Measurements from ENCODE around the gene NKX6-2.
"Not testable (repeated sequence)": the region's sequence is repeated elsewhere in the genome, so short reads cannot be mapped to it uniquely, and the experiment has no call there.

The NKX6-2 gene

DNA sequence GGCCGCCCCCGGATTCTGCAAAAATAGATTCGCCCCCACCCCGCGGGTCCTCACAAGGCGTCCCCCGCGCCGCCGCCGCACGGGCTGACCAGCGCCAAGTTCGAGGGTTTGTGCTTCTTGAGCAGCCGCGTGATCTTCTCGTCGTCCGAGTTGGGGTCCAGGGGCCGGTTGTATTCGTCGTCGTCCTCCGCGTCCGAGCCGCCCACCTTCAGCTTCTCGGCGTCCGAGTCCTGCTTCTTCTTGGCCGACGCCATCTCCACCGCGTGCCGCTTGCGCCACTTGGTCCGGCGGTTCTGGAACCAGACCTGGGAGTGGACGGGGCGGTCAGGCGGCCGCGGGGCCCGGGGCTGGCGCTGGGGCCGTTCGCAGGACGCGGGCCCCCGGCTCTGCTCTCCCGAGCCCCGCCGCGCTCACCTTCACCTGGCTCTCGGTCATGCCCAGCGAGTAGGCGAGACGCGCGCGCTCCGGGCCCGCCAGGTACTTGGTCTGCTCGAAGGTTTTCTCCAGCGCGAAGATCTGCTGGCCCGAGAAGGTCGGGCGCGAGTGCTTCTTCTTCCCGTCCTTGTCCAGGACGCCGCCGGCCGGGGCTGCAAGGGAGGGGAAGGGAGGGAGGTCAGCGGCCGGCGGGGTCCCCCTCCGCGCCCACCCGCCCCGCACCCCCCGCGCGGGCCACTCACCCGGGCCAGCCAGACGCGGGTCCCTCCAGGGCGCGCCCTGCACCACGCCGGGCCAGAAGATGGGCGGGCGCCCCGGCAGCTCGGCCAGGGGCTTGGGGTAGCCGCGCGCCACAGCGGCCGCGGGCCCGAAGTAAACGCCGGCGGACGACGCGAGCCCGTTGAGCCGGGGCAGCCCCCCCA lies 853 bp downstream of the NKX6-2 start:
- Mint-ChIP-seq H3K36me3 (ENCODE audit: low read depth) (peaks cover 35% of the 10 kb centered on the region), H3K27me3 (peaks cover 71% of the 10 kb centered on the region), H3K9me3 (no peaks in the 10 kb centered on the region), H3K4me3 (no peak overlapping the region), H3K27ac (no peak overlapping the region), H3K4me1 (ENCODE audit: low read depth) (no peaks in the 10 kb centered on the region)
- intact Hi-C loops (cut with micrococcal nuclease) = no loop called here

DNA sequence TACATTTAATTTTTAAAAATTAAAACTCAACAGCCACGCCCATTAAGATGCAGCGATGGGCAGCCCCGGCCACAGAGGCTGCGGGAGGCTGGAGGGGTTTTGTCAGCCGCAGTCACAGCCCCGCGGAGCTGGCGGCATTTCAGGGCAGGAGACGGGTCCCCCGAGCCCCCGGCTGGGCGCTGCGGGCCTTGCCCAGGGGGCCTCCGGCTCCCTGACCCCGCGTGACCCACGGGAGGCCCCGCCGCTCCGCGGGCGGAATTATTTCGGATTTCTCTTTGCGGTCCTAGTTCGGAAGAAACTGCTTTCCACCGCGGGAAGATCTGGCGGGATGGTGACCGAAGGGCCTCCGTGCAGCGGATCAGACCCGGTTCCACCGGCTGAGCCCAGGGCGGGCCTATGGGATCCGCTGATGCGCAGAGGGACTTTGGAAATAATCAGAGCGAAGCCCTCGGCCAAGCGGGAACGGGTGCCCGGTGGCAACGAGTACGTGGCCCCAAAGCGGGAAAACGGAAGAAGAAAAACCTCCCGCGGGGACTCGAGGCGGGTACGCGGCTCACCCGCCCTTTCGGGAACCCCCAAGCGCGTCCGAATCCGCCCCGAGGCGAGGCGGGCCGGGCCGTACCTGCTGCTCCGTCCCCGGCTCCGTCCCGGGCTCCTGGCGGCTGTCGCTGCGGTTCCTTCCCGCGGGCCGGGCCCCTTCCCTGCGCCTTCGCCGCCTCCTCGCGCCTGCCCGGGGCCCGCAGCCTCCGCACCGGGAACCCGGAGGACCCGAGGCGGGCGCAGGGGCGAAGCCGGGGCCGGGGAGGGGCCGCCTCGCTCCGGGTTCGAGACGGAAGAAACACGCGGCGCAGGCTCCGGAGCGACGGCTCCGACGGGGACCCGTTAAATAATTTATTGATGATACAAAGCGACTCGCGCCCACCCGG lies 1.7 kb downstream of the NKX6-2 start:
- Mint-ChIP-seq H3K27ac (no peak overlapping the region), H3K9me3 (no peaks in the 10 kb centered on the region), H3K27me3 (peaks cover 62% of the 10 kb centered on the region), H3K36me3 (ENCODE audit: low read depth) (peaks cover 43% of the 10 kb centered on the region), H3K4me3 (peak overlapping the region; percentile 23), H3K4me1 (ENCODE audit: low read depth) (no peaks in the 10 kb centered on the region)
- intact Hi-C loops (cut with micrococcal nuclease) = no loop called here

DNA sequence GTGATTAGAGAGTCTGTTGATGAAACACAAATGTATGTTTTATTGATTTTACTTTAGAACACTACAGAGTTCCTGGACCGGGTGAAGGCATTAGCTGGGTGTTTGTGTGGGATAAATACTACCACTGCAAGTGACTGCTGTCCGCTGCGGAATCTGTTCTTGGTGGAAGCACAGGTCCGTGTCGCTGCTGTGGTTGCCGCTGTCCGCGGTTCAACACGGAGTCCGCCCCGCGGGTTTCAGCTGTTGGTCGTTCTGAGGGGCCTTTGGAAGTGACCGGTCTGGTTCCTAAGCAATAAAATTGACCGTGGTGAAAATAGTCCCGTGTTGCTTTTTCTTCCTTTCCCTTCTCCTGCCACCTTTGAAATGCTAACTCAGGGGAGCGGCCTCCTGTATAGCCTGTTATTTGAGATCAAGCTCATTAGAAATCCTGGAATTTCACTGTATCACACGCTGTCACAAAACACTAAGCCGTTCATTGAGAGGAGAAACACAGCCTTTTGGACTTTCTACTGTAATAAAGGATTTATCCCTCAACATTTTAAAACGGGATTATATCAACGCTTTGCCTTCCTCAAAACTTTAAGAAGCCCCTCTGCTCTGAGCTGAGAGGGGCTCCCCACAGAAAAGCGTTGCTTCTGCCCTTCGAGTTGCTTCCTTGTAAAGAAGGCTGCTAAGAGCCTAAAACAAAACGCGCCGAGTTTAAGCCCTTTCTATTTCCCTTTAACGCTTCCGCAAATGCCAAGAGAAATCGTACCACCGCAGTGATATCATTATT lies 2.6 kb downstream of the NKX6-2 start:
- Mint-ChIP-seq H3K4me3 (no peak overlapping the region), H3K9me3 (no peaks in the 10 kb centered on the region), H3K4me1 (ENCODE audit: low read depth) (no peaks in the 10 kb centered on the region), H3K27ac (no peak overlapping the region), H3K27me3 (peaks cover 54% of the 10 kb centered on the region), H3K36me3 (ENCODE audit: low read depth) (peaks cover 52% of the 10 kb centered on the region)
- intact Hi-C loops (cut with micrococcal nuclease) = no loop called here

DNA sequence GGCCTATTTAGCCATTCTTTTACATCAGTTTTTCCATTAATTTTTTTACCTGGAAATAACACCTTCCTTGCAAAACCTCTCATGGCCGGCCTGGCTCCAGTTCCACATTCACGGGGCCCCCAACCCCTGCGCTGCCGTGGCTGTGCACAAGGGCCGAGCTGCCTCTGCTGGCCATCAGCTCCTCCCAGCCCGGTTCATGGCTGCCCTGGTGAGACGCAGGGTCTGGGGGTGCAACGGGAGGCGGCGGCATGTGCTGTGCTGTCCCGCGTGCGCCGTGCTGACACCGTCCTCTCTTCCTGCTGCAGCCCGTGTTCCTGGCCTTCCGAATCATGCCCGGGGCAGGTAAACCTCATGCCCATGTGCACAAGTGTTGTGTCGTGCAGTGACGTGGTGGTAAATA lies 4.4 kb downstream of the NKX6-2 start:
- no peaks in the 10 kb centered on the region for H3K4me1 Mint-ChIP-seq (ENCODE audit: low read depth)
- intact Hi-C loops (cut with micrococcal nuclease) = no loop called here
- no peak overlapping the region for H3K4me3 Mint-ChIP-seq
- H3K36me3 Mint-ChIP-seq (ENCODE audit: low read depth) = peaks cover 70% of the 10 kb centered on the region
- no peak overlapping the region for H3K27ac Mint-ChIP-seq
- no peaks in the 10 kb centered on the region for H3K9me3 Mint-ChIP-seq
- H3K27me3 Mint-ChIP-seq = peaks cover 40% of the 10 kb centered on the region

DNA sequence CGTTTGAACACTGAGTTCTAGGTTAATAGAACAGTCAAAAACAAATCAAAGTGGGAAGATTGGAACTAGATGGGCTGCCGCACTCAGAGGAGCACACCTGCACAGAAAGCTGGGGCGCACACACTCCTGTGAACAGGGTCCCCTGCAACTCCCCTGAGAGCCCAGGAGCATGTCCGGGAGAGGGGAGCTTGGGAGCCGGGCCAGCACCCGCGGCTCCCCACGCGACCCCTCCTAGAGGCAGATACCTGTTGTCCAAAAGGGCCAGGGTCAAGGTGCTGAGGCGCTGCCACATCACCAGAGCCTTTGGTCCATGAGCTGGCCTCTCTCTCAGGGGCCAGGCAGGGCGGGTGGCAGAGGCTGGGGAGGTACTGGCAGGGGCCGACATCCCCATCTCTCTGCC lies 5.6 kb downstream of the NKX6-2 start:
- H3K27ac Mint-ChIP-seq = no peak overlapping the region
- peaks cover 82% of the 10 kb centered on the region for H3K36me3 Mint-ChIP-seq (ENCODE audit: low read depth)
- no peaks in the 10 kb centered on the region for H3K4me1 Mint-ChIP-seq (ENCODE audit: low read depth)
- no peak overlapping the region for H3K4me3 Mint-ChIP-seq
- no peaks in the 10 kb centered on the region for H3K9me3 Mint-ChIP-seq
- intact Hi-C loops (cut with micrococcal nuclease) = no loop called here
- peaks cover 33% of the 10 kb centered on the region for H3K27me3 Mint-ChIP-seq

DNA sequence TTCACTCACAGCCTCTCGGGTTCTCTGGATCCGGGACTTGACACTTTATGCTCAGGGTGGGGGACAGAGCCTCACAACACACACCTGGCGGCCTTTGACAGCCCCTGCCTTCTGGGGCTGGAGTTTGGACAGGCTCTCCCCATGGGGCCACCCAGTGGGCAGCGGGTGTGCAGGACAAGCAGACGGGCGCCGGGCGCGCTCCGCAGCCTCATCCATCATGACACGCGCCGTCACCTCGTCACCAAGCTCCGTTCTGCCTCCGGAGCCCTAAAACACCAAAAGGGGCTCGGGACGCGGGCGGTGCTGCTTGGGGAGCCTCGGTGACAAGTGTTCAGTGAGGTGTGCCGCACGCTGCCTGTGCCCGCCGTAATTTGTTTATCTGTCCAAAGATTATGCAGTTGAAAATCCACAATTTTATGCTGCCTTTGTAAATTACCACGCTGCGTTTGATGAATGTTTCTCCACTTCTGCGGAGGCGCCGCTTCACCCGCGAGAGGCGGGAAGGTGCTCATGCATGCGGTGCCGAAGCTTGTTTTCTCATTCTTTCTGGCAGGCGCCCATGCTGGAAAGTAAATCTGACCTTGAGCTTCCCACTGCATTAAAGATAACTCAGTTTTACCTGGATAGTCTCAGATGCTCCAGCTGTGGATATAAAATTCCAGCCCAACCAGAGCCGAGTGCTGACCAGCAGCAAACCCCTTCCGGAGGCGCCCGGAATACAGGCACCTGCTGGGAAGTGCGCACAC lies 6.2 kb downstream of the NKX6-2 start:
- Mint-ChIP-seq H3K4me3 (no peak overlapping the region), H3K4me1 (ENCODE audit: low read depth) (no peaks in the 10 kb centered on the region), H3K27ac (no peak overlapping the region), H3K9me3 (no peaks in the 10 kb centered on the region), H3K27me3 (peaks cover 28% of the 10 kb centered on the region), H3K36me3 (ENCODE audit: low read depth) (peaks cover 83% of the 10 kb centered on the region)
- intact Hi-C loops (cut with micrococcal nuclease) = no loop called here

DNA sequence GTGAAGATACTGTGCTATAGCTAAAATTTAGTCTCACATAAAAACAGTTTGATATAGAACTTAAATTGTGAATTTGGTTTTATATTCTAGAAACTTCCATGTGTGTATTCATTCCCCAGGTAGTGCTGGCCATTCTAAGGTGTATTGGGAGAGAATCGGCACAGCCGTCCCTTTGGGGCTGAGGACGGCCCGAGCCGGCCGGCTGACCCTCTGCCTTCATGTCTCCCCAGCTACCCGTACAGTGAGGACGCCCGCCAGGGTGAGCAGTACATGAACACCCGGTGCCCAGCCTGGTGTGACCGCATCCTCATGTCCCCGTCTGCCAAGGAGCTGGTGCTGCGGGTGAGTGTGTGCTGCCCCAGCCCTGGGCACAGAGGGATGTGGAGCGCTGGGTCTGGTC lies 8.5 kb downstream of the NKX6-2 start:
- Mint-ChIP-seq H3K9me3 (no peaks in the 10 kb centered on the region), H3K27ac (no peak overlapping the region), H3K36me3 (ENCODE audit: low read depth) (peaks cover 90% of the 10 kb centered on the region), H3K27me3 (peaks cover 7% of the 10 kb centered on the region), H3K4me1 (ENCODE audit: low read depth) (no peaks in the 10 kb centered on the region), H3K4me3 (no peak overlapping the region)
- intact Hi-C loops (cut with micrococcal nuclease) = no loop called here

DNA sequence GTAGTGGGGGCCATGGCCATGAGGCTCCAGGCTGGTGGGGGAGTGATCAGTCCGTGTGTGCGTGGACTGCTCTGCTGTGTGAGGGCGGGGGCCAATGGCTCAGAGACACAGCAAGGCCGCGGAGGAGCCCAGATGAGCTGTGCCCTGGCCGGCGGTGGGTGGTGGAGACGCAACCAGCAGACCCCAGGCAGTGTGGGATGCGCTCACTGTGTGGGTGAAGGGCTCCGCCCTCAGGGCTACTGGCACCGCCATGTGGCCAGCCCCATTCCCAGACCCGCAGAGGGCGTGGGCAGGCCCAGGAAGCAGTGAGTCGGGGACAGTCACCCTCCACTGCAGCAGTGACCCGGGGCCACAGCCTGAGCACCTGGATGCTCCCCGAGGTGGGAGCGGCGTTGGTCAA lies 9.1 kb downstream of the NKX6-2 start:
- intact Hi-C loops (cut with micrococcal nuclease) = no loop called here

DNA sequence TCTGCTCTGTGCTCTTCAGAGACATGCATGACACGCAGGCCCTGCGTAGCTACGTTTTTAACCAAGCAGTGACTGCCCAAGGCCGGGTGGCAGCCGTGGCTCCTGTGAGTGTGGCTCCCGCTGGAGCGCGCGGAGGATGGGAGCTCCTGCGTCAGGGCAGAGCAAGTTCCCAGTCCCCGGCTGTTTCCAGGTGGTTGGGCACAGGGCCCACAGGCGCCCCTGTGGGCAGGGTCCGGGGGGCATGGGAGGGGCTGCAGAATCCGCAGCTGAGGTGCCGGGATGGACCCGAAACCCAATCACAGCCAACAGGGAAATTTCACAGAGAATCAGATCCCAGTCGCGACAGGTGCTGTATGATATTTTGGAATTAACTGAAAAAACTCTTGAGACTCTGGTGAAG lies 9.8 kb downstream of the NKX6-2 start:
- Mint-ChIP-seq H3K36me3 (ENCODE audit: low read depth) (peaks cover 83% of the 10 kb centered on the region), H3K4me3 (no peak overlapping the region), H3K4me1 (ENCODE audit: low read depth) (no peaks in the 10 kb centered on the region), H3K27me3 (no peaks in the 10 kb centered on the region), H3K27ac (no peak overlapping the region), H3K9me3 (peaks cover 3% of the 10 kb centered on the region)
- intact Hi-C loops (cut with micrococcal nuclease) = no loop called here

More for the DNA sequence above, 9.1 kb downstream of the NKX6-2 start:
- peaks cover 4% of the 10 kb centered on the region for H3K27me3 Mint-ChIP-seq
- H3K27ac Mint-ChIP-seq = no peak overlapping the region
- no peaks in the 10 kb centered on the region for H3K9me3 Mint-ChIP-seq
- no peak overlapping the region for H3K4me3 Mint-ChIP-seq
- no peaks in the 10 kb centered on the region for H3K4me1 Mint-ChIP-seq (ENCODE audit: low read depth)
- H3K36me3 Mint-ChIP-seq (ENCODE audit: low read depth) = peaks cover 84% of the 10 kb centered on the region

DNA sequence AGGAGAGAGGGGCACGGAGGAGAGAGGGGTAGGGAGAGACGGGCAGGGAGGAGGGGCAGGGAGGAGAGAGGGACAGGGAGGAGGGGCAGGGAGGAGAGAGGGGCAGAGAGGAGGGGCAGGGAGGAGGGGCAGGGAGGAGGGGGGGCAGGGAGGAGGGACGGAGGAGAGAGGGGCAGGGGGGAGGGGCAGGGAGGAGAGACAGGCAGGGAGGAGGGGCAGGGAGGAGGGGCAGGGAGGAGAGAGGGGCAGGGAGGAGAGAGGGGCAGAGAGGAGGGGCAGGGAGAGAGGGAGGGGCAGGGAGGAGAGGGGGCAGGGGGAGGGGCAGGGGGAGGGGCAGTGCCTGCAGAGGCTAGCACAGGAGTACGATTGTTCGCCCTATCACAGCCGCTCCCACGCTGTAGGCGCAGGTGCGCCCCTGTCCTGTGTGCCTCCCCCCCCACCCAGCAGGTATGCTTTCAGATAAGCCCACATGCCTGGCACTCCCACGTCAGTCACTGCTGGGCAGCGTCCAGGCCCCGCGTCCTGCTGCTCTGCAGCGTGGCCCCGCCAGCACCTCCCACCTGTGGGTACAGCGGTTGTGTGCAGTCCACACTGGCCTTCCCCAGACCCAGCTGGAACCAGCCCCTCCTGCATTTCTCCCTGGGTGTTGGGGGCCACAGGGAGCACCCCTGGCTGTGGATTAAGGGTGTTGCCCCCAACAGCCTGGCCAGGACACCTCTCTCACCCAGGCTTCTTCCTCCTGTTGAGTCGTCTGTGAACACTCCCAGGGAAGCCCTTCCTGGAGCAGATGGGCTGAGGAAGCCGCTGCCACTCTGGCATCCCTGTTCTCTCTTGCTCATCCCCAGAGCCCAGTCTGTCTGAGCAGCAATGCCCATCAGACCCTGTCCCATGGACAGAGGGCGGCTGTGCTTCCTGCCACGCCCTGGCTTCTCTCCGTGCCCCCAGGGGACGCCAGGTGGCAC lies 10.8 kb downstream of the NKX6-2 start:
- intact Hi-C loops (cut with micrococcal nuclease) = no loop called here
- H3K27ac Mint-ChIP-seq = no peak overlapping the region

DNA sequence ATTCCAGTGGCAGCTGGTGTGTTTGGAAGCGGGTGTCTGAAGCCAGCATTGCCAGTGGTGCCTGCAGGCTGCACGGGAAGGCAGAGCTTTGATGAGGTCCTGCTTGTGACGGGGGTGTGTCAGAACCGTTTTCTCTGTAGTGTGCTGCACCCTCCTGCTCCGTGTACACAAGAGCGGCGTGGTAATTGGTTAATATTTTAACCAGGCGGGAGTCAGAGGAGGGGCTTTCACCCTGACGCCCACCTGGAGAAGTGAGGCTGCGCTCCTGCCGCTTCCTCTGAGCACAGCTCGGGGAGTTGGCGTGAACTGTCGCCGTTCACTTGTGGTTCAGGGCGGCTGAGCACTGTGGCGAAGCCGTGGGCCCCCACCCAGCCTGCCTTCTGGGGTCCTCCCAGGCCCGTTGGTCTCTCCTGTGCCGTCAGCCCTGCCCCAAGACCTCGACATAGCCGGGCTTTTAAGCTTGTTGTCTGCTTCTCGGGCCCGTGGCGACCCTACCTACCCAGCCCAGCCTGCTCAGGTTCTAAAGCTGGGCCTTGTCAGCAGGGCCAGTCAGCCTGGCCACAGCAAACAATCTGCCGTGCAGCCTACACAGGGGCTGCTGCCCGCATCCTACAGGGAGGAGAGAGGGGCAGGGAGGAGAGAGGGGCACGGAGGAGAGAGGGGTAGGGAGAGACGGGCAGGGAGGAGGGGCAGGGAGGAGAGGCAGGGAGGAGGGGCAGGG lies 11.6 kb downstream of the NKX6-2 start:
- Mint-ChIP-seq H3K4me1 (ENCODE audit: low read depth) (no peaks in the 10 kb centered on the region), H3K27ac (no peak overlapping the region), H3K9me3 (peaks cover 15% of the 10 kb centered on the region), H3K36me3 (ENCODE audit: low read depth) (peaks cover 83% of the 10 kb centered on the region), H3K4me3 (no peak overlapping the region), H3K27me3 (no peaks in the 10 kb centered on the region)
- intact Hi-C loops (cut with micrococcal nuclease) = no loop called here

More for the DNA sequence above, 10.8 kb downstream of the NKX6-2 start:
- H3K27me3 Mint-ChIP-seq = no peaks in the 10 kb centered on the region
- H3K4me3 Mint-ChIP-seq = no peak overlapping the region
- no peaks in the 10 kb centered on the region for H3K4me1 Mint-ChIP-seq (ENCODE audit: low read depth)
- peaks cover 83% of the 10 kb centered on the region for H3K36me3 Mint-ChIP-seq (ENCODE audit: low read depth)
- H3K9me3 Mint-ChIP-seq = peaks cover 13% of the 10 kb centered on the region

DNA sequence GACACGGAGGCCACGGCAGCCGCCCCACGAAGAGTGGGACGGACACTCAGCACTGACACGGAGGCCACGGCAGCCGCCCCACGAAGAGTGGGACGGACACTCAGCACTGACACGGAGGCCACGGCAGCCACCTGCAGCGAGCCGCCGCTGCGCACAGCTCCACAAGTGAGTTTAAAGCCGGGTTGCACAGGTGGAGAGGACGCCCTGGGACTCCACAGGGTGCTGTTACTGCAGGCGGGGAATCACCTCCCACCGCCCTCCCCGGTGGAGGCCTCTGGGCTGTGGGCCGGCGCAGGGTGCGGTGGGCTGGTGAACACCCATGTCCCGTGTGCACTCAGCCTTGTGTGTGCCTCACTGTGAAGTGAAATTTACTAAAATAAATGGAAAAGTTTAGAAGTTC lies 13.1 kb downstream of the NKX6-2 start:
- H3K4me1 Mint-ChIP-seq (ENCODE audit: low read depth); H3K27me3 Mint-ChIP-seq; intact Hi-C loops (cut with micrococcal nuclease); H3K27ac Mint-ChIP-seq; H3K4me3 Mint-ChIP-seq: not testable (repeated sequence)
- H3K9me3 Mint-ChIP-seq = peaks cover 30% of the 10 kb centered on the region
- H3K36me3 Mint-ChIP-seq (ENCODE audit: low read depth) = peaks cover 83% of the 10 kb centered on the region

Measured in dendritic cell treated with granulocyte-macrophage colony-stimulating factor and Interleukin-4, amounts not matched to agents 40 ng/mL and 50 ng/mL, for 4 days (primary cell).